IMR-90 (cell line): Measurements from ENCODE around the gene C17orf107.

Experiments
- CEBPB ChIP-seq: IDR thresholded peaks from 2 replicates; pipeline ENCODE4 v1.6.1; 2012; ENCODE audit warnings: low read depth, low read length, improper control_type of control experiment
- MAFK ChIP-seq: IDR thresholded peaks from 2 replicates; pipeline ENCODE4 v1.6.1; 2012; ENCODE audit warnings: low read depth, low read length, improper control_type of control experiment
- MAZ ChIP-seq: IDR thresholded peaks from 2 replicates; pipeline ENCODE4 v1.6.1; 2012; ENCODE audit warnings: low read depth, mild to moderate bottlenecking, low read length, improper control_type of control experiment, moderate library complexity, borderline replicate concordance
- MXI1 ChIP-seq: IDR thresholded peaks from 2 replicates; pipeline ENCODE4 v1.6.1; 2012; ENCODE audit warnings: low read depth, mild to moderate bottlenecking, low read length, moderate library complexity, borderline replicate concordance
- POLR2A ChIP-seq: IDR thresholded peaks from 2 replicates; pipeline ENCODE4 v1.6.1; 2012; ENCODE audit warnings: mild to moderate bottlenecking, low read depth, low read length
- RCOR1 ChIP-seq: IDR thresholded peaks from 2 replicates; pipeline ENCODE4 v1.6.1; 2012; ENCODE audit warnings: mild to moderate bottlenecking, low read length, improper control_type of control experiment; ENCODE audit not compliant: insufficient replicate concordance
- SMC3 ChIP-seq: fragments of 150-350 bp; IDR thresholded peaks from 2 replicates; pipeline ENCODE4 v1.6.1; 2016; ENCODE audit warnings: low read depth, mild to moderate bottlenecking, antibody characterized with exemption, low read length, moderate library complexity
- TF ChIP-seq, protein P1 (sequence below): conservative IDR thresholded peaks from 2 replicates; pipeline ENCODE4 v1.5.1; 2012; ENCODE audit warnings: mild to moderate bottlenecking, low read depth, low read length, improper control_type of control experiment

DNA sequence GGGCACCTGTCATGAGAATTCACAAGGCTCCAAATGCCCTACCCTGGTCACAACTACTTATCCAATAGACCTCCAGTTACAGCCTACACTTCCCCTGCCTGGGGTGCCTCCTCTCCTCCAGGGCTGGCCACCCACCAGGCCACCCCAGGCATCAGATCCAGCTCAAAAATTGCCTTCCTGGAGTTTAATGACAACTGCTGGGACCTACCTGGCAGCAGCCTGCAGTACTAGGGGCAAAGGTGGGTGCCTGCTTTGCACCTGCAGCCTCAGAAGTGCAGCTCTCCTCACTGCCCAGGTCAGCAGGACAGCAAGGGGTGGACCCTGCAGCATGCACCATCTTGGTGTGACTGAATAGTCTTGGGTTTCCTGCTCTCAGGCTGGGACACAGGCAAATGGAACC is 36.3 kb downstream of the C17orf107 start:
- TF ChIP-seq, protein P1, sequence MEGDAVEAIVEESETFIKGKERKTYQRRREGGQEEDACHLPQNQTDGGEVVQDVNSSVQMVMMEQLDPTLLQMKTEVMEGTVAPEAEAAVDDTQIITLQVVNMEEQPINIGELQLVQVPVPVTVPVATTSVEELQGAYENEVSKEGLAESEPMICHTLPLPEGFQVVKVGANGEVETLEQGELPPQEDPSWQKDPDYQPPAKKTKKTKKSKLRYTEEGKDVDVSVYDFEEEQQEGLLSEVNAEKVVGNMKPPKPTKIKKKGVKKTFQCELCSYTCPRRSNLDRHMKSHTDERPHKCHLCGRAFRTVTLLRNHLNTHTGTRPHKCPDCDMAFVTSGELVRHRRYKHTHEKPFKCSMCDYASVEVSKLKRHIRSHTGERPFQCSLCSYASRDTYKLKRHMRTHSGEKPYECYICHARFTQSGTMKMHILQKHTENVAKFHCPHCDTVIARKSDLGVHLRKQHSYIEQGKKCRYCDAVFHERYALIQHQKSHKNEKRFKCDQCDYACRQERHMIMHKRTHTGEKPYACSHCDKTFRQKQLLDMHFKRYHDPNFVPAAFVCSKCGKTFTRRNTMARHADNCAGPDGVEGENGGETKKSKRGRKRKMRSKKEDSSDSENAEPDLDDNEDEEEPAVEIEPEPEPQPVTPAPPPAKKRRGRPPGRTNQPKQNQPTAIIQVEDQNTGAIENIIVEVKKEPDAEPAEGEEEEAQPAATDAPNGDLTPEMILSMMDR, result no peak
- no peak for TF ChIP-seq POLR2A
- TF ChIP-seq MXI1, result no peak
- no peak for TF ChIP-seq MAFK
- TF ChIP-seq RCOR1, result no peak
- TF ChIP-seq CEBPB, result no peak
- no peak for TF ChIP-seq SMC3
- no peak for TF ChIP-seq MAZ
